CD4-positive, alpha-beta T cell treated with Interleukin-21 for 1 hour (primary cell): ENCODE data around the gene G6PD.
"Not testable (repeated sequence)": the region's sequence is repeated elsewhere in the genome, so short reads cannot be mapped to it uniquely, and the experiment has no call there.

Experiments used
- DNase-seq: peaks from one replicate; pipeline ENCODE4 v3.0.0-alpha.2; 2020

Gene G6PD

DNA sequence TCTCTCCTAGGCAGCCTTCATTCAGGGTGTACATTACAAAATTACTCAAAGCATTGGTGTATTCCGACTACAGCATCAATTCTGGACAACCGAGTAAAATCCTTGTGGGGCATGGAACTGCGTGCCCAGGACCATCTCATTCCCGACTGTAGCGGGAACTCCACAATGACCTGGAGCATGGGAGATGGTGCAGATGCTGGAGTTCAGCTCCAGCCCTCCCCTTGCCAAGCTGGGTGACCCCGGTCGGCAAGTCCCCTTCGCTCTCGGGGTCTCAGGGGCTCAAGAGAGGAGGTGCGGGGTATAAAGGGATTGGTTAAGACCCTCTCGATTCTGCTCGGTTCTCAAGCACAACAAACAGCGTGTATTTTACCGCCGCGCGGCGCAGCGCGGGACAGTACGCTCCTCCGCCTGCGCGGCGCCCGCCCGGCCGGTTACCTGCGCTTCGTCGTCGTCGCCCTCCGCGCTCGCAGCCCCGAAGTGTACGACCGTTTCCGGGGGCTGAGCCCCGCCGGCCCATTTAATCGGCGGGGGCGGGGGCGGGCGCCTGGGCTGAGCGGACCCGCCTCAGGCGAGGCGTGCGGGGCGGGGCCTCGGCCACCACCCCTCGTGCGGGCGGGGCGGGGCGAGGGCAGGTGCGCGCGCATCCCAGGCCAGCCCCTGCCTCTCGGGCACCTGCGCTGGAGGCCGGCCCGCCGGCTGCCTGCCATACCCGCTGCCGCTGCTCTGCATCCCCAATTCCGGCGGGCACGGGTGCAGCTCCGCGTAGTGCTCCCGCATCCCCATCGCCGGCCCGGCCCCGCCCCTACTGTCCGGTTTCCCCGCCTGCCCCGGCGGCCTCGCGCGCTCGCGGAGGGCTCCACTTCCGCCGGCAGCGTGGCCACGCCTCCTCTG is at the start of gene G6PD:
G6PD (minus strand) TSS at position 493 of the 891 bp plus-strand sequence. CDS start 691 bp downstream, outside the sequence.
- DNase-seq = peak; percentile 86

DNA sequence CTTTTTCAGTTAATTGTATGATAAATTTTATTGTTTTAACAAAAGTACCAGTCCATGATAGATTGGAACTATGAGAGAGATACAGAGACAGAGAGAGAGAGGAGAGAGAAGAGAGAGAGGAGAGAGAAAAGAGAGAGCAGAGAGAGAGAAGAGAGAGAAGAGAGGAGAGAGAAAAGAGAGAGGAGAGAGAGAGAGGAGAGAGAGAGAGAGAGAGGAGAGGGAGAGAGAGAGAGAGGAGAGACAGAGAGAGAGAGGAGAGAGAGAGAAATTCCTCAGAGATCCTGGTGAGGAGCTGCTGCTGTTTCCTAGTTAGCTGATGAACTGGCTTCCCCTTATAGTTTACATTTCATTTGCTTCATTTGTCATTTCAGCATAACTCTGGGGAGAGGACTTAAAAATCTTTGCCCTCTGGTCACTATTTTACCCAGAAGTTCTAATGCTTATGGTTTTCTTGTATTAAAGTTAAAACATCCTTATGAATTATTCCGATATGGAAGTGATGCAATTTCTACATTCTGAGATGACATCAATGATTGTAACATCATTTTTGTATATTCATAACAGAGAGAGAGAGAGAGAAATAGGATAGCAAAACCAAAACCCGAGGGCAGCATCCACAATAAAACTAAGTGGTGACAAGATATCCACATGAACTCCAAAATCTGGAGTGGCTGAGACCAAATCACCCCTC is 49.1 kb upstream of the G6PD start:
- DNase-seq = no peak

DNA sequence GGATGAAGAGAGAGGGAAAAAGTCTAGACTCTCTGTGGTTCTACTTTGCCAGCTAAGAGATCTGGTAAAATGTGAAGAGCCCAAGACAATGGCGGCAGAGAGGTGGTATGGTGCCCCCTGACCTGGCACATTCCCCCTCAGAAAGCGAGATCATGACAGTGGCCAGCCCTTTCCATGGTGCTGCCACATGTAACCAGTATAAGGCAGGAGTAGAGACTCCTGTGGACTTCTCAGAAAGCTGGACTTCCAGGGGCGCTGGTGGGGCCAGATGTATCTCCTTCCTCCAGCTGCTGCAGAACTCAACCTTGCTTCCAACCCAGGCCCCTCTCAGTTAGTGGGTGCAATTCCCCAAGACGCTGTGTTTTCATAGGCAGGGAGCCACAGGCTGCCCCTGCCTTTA is 47.8 kb upstream of the G6PD start:
- DNase-seq = no peak

DNA sequence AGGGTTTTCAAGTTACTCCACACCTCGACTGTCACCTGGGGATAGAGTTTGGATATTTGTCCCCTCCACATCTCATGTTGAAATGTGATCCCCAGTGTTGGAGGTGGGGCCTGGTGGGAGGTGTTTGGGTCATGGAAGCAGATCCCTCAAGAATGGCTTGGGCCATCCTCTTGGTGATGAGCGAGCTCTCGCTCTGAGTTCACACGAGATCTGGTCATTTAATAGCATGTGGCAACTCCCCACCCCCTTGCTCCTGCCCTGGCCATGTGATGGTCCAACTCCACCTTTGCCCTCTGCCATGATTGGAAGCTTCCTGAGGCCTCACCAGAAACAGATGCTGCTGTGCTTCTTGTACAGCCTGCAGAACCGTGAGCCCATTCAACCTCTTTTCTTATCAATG is 46.6 kb upstream of the G6PD start:
- no peak for DNase-seq

DNA sequence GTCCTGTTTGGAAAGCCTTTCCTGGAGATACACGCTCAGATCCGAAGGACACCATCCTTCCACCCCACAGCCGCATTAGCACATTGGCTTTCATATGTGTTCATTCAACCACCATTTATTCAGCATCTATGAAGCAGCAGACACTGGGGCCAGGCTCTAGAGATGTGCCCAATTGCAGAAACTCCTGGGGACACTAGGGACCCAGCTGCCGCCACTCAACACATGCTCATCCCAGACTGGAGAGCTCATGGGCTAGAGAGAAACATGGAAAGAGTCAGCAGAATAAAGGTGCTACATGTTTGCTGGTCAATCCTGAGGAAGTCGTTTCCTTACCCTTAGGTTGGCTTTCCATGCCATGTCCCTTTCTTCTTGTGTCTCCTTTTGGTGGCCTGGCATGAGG is 45.9 kb upstream of the G6PD start:
- no peak for DNase-seq

DNA sequence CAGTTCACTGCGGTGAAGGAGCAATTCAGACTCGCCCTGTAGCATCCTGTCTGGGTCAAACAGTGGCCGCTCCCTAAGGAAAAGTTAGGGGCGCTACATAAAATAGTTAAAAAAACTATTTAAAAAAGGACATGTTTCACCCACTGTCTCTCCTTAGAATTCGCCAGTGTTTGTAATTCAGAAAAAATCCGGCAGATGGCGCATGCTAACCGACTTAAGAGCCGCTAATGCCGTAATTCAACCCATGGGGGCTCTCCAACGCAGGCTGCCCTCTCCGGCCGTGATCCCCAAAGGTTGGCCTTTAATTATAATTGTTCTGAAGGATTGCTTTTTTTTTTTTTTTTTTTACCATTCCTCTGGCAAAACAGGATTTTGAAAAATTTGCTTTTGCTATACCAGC is 43.8 kb upstream of the G6PD start:
- DNase-seq = not testable (repeated sequence)

DNA sequence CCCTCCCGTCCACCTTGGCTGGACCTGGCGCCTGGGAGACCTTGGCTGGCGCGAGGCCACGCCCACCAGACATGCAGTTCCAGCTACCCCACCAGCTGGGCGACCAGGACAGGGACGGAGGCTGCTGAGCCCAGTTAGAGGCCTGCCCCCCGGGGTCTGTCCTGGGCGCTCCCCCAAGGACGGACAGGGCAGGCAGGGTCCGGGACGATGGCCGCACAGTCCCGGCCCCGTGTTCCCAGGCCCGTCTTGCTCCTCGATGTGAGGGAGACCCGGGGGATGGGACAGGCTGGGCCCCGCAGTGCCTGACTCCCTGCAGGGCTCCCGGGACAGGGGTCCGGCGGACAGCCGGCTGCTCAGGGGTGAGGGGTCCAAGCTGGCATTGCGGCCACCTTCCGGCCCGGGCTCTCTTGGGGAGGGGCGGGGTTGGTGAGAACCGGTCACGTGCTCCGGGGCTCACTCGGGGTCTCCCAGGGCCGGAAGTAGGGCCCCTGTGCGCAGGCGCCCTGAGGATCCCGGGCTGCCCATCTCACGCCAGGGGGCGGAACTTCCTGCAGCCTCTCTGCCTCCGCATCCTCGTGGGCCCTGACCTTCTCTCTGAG is 38.0 kb upstream of the G6PD start, which contains the start of gene CTAG1A:
CTAG1A (plus strand) TSS at position 549 of the 599 bp plus-strand sequence. CDS start 74 bp downstream, outside the sequence.
- not testable (repeated sequence) for DNase-seq

DNA sequence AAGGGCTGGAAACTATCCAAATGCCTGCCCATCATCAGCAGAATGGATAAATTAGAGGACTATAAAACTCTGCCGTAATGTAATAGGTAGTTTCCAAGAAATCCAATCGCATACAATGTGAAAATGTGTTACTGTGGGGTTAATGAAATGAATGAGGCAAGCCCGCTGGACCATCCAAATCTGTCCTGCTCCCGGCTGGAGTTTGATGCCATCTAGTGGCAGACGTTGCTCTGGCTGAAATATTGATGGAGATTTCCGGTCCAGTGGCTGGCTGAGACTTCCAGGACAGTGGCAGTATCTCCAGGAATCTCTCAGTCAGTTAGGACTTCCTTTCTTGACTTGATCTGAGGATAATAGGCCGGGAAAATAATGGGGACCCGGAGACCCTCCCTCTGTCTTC is 36.3 kb upstream of the G6PD start:
- not testable (repeated sequence) for DNase-seq

DNA sequence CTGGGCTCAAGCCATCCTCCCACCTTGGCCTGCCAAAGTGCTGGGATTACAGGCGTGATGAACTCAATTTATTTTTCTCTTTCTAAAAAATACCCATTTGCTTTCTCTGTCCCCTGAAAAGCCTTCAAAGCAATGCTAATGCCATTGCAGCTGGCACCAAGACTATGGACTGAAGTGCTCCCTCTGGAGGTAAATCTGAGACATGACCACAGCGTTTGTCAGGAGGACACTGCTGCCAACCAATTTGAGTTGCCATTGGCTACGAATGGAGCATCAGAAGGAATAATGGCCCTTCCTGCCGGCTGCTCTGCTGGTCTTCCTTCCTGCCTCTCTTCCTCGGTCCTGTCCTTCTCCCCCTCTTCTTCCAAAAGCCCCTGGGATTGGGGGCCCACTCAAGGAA is 28.4 kb upstream of the G6PD start:
- not testable (repeated sequence) for DNase-seq

DNA sequence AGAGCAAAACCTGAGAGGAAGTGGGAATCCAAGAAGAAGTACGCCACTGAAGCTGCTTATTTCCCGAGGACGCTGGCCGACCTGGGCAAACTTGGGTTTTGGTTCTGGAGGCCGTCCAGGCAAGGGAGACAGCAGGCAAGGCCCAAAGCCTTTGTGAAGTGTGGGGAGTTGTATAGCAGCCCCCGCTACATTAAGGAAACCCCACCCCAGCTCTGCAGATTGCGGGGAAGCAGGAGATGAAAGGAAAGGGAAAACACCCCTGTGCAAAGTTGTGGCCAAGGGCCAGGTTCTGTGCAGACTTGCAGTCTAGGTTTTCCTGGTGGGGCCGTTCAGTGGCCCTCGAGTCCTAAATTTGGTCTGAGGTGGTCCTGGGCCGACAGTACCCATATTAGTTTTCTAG is 26.4 kb upstream of the G6PD start:
- not testable (repeated sequence) for DNase-seq

DNA sequence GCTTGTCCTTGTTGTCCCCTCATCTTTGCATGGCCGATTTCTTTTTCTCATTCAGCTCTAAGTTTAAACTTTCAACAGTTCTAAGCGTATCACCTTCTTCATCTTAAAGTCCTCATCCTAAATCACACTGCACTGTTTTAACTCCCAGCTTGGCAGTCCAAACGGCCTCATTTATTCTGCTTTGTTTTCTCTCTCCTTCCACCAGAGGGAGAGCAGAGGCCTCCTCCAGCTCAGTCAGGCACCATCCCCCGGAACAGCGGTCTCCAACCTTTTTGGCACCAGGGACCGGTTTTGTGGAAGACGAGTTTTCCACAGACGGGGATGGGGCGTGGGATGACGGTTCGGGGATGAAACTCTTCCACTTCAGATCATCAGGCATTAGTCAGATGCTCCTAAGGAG is 23.7 kb upstream of the G6PD start:
- not testable (repeated sequence) for DNase-seq

DNA sequence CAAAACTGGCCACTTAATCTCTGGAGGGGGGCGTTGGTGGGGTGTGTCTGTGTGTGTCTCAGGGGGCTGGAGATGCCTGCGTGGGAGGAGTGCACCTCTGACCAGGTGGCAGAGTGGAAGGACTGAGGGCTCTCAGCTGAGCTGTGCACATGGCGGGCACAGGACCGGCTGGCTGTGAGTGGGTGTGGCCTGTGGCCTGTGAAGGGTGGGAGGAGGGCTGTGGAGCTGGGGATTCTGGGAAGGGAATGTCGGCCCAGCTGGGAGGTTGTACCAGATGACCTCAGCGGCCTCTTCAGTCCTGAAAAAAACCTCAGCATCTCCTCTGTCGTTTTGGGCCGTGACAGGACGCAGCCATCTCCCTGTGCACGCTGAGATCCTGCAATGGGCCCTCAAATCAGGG is 15.6 kb upstream of the G6PD start:
- not testable (repeated sequence) for DNase-seq

DNA sequence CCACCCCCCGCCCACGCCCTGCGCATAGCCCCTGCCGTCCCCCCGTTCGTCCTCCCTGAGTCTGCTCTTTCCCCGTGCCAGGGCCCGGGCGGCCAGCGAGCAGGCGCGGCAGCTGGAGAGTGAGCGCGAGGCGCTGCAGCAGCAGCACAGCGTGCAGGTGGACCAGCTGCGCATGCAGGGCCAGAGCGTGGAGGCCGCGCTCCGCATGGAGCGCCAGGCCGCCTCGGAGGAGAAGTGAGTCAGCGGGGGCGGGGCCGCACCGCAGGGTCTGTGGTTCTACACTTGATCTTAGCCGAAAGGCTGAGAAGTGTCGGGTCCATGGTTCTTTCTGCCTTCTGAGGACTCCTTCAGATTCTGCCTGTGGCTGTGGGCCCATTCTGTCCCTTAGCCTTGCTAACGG is 13.7 kb upstream of the G6PD start:
- DNase-seq = not testable (repeated sequence)

DNA sequence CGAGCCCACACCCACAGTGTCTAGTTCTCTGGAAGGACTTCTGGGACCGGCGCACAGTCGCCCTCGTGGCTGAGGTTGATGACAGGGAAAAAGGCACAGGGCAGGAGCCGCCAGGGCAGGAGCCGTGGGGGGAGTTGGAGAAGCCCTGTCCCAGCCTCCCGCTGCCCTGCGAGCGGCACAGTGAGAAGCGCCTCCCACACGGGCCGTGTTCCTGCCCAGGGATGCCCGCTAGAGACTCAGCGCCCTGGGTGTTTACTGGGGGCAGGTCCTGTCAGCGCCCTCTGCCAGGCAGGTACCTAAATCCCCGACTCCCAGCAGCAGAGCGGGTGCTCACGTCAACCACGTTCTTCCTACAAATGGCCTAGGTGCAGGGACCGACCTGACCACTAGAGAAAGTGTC is 12.2 kb upstream of the G6PD start:
- not testable (repeated sequence) for DNase-seq

DNA sequence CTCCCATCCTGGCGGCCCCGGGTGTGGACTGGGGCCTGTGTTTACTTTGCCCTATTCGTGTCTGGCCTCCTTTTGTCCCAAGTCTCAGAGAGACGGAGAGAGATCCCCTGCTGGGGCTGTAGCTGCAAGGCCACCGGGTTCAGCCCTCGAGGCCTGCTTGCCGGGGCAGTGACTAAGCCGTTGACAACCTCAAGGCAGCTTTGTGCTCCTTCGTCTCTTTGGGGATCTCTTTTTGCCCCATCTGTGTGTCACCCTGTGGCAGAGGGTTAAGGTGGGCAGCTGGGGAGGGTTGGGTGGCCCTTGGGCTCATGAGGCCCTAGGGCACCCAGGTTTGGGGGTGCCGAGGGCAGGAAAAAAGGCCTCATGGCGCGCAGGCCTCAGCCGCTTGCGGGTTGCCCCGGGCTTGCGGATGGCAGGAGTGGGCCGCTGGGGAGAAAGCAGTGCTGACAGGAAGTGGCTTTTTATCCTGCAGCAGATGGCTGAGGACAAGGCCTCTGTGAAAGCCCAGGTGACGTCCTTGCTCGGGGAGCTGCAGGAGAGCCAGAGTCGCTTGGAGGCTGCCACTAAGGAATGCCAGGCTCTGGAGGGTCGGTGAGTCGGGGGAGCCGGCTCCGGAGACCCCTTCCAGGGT is 11.5 kb upstream of the G6PD start:
- DNase-seq = not testable (repeated sequence)

DNA sequence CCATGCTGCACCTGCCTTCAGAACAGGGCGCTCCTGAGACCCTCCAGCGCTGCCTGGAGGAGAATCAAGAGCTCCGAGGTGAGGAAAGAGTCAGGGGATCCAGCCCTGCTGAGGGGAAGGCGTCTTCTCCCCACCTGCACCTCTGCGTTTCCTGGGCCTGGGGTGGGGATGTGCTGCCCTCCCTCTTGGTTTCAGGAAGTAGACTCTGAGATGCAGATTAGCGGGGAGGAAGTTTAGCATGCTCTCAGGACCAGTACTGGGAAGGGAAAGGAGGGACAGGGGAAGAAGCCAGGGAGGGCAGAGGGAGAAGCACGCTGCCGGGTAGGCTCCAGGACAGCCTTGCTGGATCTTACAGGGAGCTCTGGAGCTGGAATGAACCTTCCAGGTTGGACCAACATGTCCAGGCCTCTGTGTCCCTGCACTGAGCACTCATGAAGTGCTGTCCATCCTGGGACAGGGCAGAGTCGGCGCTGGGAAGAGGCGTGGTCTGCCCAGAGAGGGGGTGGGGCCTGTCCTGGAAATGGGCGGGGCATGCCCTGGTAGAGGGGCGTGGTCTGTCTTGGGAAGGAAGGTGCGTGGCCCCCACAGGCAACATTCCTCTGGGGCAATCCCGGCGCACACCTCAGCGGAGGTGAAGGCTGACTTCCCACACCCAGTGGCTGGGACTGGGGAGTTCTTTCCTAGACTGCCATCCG is 5.6 kb upstream of the G6PD start:
- not testable (repeated sequence) for DNase-seq

DNA sequence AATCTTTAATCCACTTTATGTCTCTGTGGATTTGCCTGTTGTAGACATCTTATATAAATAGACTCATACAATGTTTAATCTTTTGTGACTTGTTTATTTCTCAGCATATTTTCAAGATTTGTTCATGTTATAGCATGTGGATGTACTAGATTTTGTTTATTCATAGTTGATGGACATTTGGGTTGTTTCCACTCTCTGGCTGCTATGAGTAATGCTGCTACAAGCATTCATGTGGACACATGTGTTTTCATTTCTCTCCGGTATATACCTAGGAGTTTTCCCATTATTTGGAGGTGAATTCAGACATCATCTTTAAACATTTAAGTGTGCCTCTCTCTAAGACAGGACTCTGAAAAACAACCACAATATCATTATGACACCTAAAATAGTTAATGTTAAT is 3.1 kb upstream of the G6PD start:
- DNase-seq = no peak

DNA sequence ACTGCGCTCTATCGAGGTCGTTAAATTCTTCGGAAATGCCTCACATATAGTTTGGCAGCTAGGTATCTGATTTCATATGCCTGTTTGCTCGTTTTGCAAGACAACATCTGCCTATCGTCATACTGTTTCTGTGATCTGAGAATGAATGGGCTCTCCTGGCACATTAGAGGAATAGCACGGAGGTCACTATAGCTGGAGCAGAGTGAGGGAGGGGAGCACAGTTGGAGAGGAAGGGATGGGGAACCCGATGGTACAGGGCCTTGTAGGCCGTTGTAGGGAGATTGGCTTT is 1.3 kb upstream of the G6PD start:
- no peak for DNase-seq

DNA sequence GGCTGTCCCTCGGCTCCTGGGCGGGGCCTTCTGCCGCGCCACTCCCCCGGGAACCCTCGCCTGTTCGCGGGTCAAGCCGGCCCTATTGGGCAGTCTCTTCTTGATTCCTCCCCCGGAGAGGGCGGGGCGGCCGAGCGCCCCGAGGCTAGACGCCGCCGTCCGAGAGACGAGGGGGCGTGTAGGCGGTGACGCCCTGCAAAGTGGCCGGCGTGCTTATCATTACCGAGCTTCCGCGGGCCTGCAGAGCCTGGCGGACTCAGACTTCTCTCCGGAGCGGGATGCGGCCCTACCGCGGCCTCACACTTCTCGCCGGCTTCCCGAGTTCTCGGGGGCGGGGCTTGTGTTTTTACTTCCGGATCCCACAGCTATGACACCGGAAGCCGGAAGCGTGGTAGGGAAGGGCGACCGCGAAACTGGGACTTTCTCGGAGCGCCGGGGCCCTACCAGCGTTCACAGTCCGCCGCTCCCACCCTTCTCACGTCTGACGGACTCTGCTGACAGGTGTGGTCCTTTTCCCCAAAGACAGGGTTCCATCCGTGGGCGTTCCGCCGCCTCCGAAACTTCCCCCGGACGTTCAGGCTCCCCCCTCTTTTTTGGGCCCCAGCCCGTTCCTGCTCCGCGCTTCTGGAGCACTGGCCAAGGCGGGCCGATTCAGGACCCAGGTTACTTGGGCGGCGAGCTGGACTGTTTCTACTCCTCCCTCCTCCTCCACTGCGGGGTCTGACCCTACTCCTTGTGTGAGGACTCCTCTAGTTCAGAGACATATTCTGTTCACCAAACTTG is 790 bp upstream of the G6PD start, which contains the start of gene IKBKG:
IKBKG (plus strand) TSS at position 376 of the 783 bp plus-strand sequence. CDS start 4,383 bp downstream, outside the sequence.
- peak; percentile 92 for DNase-seq

DNA sequence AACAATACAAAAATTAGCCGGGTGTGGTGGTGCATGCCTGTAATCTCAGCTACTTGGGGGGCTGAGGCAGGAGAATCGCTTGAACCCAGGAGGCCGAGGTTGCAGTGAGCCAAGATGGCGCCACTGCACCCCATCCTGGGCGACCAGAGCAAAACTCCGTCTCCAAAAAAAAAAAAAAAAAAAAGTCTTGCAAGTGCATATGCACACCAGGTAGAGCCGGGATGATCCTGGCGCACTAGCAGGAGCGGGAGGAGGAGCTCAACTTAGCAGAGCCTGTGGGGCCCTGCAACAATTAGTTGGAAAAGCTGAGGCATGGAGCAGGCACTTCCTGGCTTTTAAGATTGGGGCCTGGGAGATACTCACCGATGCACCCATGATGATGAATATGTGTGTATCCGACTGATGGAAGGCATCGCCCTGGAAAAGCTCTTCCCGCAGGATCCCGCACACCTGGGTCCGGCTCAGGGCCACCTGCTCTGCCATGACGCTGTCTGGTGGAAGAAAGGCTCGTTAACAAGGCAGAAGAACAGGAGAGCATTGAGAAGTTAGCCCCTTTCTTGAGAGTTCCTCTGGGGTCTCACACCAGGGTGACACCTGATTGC is 872 bp downstream of the G6PD start:
- DNase-seq = no peak

DNA sequence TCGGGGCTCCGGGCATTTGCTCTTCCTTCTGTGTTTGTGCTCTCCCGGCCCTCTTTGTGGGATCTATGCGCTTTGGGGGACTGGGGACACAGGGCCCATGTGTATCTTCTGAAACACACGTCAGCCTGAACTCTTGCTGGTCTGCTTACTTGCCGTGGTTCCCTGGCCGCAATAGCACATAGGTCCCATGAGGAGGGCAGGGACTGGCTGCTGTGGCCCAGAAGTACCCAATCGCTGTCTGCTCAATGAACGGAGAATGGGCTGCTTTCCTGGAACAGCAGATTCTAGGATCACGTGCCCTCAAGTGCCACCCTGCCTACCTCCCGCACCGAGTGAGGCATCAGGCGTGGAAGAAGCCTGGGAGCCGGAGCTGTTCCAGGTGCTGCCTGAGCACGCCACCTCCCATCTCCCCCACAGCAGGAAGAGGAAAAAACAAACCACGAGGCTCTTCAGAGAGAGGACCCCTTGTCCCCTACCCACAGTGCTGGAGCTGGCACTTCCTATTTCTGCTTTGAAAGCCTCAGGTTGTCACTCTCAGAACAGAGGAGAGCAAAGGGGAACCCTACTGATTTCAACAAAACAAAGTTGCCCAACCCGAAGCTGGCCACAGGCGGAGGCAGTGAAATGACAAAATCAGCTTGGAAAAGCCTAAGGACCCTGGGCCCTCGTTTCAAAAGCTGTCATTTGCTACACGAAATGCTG is 3.8 kb downstream of the G6PD start:
- peak; percentile 32 for DNase-seq
